ENCODE data around the gene NCOA3.
A peak's percentile ranks its signal among the peaks of the same experiment; 100 is the strongest.

NCOA3 gene

DNA sequence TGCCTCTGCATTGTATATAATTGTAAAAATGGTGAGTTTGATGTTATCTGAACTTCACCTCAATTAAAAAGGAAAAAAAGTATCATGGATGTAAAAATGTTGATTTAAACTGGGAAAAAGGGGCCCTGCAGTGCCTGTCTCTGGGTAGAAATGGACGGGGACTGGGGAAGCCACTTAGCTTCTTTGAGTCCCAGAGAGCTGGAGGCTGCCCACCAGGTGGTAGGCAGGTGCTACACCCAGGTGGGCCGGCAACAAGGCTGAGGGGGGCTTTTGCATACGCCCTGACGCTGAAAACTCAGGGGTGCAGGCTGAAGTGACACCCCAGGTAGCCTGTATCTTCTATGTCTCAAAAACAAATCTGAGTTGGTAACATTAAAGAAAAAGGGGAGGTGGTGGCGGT is 165.4 kb downstream of the NCOA3 start:
- DNase-seq (ENCODE audit: low read depth), result no peak

DNA sequence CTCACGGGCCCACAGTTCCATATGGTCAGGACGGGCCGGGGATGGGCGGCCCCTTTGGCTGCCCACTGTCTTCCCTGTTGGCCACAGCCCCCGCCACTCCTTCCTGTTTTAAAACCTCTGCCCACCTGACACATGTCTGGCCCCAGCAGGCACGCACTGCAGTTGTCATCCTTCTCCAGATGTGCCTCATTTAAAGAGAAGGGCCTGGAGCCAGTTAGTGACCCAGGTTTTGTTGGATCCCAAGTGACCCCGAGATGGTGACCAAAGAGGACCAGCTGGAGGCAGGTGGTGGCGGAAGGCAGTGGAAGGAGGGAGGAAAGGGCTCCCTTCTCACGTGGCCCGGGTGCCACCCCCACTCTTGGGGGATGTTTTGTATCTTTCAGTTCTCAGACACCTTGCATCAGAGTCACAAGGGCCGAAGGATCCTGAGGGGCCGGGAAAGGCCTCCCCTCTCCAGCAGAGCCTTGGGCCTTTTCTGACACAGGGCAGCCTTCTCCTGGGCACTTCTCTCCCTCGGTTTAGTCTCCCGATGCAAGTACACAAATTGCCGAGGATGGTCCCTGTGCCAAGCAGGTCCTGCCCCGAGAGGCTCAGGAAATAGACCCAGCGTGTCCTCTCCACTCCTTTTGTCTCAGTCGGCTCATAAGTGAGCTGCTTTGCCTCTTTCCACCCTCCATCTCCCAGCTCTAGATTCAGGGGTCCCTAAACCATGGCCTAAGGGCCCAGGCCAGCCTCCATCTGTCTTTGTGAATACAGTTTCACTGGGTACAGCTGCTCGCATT is 166.0 kb downstream of the NCOA3 start:
- DNase-seq (ENCODE audit: low read depth), result no peak

DNA sequence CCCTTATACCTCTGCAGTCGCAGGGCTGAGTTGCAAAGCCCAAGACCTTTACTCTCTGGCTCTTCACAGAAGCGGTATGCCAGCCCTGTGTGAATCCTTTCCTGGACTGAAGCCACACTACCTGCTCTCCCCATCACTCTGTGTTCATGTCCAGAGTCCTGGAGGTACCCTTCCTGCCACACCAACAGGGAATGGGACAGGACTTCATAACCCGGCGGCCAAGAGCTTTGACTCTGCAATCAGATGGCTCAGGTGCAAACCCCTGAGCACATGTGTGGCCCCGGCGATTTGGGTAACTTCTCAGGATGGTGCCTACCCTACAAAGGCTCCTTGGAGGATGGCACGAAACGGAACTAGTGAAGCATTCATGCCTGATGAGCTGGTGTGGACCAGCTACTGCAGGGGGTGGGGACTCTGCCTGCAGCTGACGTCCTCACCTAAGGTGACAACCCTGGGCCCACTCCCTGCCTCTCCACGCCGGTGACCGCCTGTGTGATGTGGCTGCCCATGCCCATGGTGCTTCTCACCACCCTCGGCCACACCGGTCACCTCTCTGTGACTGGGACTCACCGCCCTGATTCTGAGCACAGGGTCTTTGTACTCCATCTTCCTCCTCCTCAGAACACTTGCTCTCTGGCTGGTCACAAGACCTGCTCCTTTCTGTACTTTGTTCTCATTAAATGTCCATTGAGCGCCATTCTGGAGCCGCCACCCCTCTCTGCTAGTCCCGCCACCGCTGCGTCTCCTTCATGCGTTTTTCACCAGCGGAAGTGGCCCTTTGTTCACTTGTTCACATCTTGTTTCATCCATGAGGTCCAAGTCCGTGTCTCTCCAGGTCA is 166.8 kb downstream of the NCOA3 start:
- DNase-seq (ENCODE audit: low read depth), result no peak

DNA sequence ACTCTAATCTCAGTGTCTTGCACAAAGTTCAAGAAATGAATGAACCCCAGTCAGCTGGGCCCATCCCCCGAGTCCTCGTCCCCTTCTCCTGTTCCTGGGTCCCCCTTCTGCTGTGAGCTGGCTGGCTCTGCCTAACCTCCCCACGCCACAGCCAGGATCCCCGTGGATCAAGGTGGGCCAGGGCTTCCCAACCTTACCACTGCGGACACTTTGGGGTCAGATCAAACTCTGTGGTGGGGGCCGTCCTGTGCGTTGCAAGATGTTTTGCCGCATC is 167.4 kb downstream of the NCOA3 start:
- DNase-seq (ENCODE audit: low read depth), result no peak

DNA sequence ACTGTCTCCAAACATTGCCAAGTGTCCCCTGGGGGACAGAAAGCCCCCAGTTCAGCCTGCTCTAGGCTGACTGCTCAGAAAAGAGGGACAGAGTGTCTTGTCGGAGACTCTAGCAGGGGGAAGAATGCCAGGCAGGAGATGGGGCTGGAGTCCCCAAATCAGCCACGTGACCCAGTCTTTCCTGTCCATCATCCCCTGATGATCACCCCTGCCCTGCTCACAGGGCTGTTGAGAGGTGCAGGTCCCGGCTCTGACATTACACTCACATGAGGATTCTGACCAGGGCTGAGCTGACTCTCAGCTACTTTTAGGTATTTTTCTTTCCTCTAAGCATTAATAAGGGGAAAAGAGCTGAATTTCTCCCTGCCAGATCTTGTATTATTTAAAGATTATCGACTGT is 167.8 kb downstream of the NCOA3 start:
- DNase-seq (ENCODE audit: low read depth), result no peak

DNA sequence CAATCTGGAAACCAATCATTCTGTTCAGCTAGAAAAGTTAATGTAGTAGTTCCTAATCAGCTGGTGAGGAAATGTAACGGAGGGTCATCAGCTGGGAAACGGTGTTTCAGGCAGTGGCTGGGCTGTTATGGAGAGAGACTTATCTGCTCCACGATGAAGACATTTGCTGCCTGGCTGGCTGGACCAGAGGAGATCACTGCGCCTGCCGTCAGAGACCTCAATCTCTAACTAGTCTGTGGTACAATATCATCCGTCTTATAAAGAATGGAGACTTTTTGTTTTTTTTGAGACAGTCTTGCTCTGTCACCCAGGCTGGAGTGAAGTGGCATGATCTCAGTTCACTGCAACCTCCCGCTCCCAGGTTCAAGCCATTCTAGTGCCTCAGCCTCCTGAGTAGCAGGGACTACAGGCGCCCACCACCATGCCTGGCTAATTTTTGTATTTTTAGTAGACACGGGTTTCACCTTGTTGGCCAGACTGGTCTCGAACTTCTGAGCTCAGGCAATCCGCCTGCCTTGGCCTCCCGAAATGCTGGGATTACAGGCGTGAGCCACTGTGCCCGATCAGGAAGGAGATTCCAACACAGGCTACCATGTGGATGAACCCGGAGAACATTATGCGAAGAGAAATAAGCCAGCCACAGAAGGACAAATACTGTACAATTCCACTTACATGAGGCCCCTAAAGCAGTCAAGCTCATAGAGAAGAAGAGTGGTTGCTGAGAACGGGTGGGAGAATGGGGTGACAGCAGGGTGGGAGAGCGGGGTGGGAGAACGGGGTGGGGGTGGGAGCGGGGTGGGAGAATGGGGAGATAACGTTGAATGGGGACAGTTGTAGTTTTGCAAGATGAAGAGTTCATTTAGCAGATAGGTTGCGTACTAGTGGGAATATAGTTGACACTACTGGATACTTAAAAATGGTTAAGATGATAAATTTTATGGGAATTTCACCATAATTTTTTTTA is 168.5 kb downstream of the NCOA3 start:
- no peak for DNase-seq (ENCODE audit: low read depth)

DNA sequence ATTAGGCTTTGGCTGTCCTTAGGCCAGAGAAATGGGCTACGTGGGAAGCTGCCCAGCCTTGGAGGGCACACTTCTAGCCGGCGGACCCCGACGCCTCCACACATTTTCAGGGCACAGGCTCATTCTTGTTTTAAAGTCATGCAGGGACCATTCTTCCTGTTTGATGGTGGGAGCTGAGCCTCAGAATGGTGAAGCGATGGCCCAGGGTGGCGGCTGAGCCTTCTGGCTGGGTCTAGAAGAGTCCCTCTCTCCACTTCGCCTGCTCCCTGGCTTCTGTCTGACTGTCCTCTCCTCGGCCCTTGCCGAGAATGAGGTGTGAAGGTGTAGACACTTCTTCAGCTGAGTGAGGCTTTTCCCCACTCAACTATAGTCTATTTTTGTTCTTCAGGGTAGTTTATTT is 169.2 kb downstream of the NCOA3 start:
- no peak for DNase-seq (ENCODE audit: low read depth)

DNA sequence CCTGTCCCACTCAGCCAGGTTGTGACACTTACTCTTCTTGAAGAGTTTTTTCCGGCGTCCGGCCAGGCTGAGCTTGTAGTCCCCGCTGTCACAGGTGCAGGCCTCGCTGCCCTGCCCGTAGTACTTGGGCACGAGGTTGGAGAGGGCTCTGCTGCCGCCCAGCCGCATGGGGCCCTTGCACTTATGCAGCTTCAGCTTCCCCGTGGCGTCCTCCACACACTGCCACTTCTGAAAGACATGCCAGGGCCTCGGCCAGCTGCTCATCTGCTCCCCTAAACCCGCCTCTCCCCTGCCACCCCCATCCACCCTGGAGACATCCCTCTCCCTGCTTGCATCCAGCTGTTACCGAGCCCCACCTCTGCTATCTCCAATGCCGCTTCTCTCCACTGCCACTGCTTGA is 170.5 kb downstream of the NCOA3 start:
- DNase-seq (ENCODE audit: low read depth), result no peak

DNA sequence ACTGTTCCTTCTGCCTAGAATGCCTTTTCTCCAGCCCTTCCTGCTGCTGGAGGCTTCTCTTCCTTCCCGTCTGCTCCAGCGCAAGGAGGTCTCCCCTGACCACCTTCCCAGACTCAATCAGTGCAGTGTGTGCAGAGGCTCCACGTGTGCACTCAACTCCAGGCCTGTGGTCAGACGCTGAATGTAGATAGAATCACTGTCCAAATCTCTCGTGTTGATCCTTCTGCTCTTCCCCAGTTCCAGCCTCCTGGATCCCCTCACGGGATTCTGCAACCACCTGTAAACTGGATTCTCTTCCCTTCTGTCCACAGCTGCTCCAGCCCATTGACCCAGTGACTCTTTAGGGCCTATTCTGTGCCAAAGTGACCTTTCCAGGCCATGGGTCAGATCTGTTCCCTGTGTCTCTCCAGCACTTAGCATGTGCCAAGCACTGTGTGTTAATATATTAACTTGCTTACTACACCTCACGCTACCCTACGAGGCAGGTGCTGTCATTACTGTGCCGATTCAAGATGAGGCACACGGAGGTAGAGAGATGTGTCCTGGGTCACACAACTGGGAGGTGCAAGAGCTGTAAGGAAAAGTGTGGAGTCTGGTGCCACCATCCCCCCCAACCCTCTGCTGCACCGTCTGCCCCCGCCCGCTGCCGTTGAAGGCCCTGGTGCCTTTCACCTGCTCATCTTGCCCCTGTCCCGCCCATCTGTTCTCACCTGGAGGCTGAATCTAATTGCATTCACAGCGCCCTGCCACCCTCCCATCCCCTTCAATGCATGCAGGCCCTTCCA is 171.4 kb downstream of the NCOA3 start:
- DNase-seq (ENCODE audit: low read depth), result no peak

DNA sequence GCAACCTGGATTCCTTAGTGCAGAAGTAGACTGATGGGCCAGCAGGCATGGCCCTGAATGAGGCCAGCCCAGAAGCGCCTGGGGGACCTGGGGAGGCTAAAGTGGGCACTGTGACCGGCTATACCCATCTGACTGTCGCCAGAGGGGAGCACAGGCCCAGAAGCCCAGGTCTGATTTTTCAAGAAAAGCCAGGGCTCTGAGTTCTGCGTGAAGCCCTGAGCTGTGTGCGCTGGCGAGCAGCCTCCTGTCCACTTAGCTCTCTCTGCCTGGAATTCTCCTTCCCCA is 171.9 kb downstream of the NCOA3 start:
- DNase-seq (ENCODE audit: low read depth), result no peak

DNA sequence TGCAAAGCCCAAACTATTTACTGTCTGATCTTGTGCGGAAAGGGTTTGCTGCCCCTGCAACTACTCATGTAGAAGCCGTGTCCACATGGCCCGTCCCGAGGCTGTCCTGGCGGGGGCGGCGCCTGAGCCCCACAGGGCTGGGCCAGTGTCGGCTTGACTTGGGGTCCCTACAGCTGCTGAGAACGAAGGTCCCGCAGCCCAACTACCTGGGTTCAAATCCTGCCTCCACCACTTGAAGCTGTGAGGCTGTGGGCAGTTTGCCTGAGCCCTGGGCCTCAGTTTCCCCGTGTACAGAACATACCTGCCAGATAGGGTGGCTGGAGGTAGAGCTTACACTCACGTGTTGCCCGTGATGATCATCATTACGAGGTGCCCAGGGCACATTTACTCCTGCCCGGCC is 172.5 kb downstream of the NCOA3 start:
- no peak for DNase-seq (ENCODE audit: low read depth)

DNA sequence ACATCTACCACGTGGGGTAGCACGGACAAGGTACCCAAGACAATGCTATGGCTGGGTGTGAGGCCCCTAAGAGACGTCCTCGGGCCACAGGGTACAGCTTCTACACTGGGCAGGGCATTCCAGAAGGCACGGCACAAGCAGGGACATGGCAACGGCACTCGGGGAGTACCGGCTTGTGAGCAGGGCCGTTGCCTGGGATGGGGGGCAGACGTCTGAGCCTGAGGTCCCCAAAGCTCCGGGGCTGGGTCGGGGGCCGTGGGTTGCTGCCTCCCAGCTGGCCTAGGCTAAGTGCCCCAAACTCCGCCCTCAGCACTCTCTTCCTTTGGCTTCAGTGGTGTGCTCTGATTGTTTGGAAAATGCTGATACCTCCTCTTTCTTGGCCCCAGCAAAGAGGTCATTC is 173.0 kb downstream of the NCOA3 start:
- no peak for DNase-seq (ENCODE audit: low read depth)

DNA sequence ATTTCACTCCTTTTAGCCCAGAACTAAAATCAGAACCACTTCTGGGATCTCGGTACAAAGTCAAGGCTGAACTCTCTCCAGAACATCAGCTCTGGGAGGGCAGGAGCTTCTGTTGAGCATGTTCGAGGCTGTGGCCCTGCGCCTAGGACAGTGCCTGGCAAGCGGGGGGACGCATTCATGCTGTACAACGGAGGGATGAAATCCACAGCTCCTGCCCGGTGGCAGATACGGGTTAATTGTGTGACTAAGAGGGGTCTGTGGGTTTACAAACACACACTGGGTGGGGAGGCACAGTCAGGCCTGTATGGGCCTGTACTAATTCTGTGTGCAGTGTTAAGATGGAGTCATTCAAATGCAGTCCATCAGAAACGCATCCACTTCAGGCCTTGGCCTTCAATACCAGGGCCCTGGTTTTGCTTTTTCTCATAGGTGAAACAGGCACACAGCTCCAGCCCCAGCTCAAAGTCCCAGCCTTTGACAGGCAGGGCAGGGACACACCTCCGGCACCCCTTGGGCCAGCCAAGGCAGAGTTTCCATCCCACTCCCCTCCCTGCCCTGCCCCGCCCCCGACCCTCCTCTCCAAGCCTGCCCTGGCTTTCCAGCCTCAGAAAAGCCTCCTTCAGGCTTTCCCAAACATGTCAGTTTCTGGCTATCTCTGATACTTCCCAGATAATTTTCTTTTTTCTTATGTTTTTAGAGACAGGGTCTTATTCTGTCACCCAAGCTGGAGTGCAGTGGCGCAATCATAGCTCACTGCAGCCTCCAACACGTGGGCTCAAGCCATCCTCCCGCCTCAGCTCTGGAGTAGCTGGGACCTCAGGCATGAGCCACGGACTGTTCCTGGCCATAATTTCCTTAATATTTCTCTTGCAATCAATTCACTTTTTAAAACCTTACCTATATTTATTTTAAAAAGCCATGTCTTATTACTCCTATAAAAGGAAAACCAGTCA is 173.8 kb downstream of the NCOA3 start:
- DNase-seq (ENCODE audit: low read depth), result no peak

DNA sequence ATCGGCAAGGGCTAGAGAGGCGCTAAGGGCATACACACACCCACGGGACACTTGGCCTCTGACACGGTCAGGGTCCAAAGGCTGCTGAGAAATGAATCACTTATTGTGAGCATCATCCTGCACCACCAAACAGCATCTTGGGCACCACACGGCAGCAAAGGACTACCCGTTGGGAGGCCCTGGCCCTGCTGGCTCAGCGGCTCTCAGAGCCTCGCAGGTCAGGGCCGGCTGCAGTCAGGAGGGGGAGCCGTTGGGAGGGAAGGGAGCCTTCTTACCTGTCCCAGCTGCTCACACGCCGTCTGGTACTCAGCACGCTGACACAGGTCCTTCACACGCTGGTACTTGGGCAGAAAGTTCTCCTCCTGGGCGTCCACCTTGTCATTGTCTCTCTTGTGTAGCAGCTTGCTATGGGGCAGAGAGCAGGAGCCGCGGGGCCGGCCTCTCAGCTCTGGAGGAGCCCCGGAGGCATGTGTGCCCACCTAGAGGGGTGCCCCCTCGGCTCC is 174.6 kb downstream of the NCOA3 start:
- DNase-seq (ENCODE audit: low read depth), result no peak

DNA sequence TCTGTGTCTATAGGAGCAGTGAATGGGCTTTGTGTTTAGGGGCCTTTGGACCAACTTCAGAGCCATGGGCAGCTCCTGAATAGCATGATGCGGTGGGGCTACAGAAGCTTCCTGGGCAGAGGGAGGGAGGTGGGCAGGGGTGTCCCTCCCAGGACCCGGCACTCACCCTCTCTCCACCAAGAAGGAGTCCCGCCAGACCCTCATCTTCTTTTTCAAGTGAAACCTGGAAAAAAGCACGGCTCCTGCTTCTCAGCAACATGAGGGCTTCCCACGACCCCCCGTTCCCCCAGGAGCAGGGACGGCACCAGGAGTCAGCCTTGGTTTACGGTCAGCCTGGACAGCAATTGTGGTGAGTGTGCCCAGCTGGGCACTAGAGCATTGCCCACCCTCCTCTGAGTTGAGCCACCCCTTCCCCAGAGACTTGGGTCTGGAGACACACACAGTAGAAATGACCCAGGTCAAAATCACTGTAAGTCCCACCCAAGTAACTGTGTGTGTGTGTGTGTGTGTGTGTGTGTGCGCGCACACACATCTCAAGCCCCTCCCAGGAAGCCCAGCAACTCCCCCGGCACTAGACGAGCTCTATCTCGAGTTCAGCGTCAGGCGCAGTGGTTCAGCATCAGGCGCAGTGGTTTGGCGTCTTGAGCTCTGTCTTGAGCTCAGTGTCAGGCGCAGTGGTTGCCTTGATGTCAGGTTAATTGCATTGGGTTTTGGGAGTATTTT is 175.4 kb downstream of the NCOA3 start:
- no peak for DNase-seq (ENCODE audit: low read depth)

DNA sequence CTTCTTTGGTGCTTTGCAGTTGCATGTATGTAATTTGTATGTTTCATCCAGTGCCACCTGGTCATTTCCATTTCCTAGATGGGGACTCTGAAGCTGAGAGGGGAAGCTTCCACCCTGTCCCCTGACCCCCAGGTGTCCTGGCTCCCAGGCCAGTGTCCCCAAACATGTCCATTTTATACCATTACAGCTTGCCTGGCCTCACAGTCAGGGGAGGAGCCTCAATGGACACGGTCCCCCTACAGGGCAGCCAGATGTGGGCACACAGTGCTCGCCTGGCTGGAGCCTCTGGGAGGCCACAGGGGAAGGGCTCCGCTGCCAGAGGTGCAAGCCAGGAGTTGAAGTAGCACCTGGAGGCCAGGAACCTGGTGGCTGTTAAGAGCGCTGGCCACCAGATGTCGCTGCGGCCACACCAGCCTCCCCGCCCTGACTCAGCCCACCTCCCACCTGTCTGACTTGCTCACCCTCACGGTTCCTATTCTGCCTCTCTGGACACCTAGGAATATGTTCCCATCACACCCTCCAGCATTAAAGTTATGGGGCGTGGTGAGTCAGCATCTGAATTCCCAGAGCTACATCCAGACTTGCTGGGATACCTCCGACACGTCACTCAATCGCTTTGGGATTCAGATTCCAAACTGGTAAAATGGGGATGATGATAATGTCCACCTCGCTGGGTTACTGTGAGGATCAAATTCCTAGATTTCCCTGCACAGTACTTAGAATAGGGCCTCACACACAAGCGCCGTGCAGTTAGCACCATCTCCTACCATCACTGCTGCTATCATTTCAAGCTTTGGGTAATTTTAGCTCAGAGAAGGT is 176.2 kb downstream of the NCOA3 start:
- DNase-seq (ENCODE audit: low read depth), result peak; percentile 53

DNA sequence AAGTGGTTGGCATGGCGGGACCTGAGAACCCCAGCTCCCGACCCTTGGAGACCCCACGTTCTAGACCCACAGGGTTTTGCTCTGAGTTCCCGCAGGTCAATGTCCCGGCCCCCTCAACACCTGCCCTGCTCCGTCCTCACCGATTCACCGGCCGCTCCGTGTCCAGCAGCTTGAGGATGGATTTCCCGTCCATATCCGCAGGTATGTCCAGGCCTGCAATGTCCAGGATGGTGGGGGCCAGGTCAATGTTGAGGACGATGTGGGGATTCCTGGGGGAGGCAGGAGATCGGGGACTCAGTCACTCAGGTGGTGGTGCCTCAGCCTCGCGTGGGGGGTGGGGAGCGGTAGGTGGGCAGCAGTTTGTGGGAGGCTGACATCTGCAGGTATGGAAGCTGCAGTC is 176.8 kb downstream of the NCOA3 start:
- DNase-seq (ENCODE audit: low read depth), result no peak

DNA sequence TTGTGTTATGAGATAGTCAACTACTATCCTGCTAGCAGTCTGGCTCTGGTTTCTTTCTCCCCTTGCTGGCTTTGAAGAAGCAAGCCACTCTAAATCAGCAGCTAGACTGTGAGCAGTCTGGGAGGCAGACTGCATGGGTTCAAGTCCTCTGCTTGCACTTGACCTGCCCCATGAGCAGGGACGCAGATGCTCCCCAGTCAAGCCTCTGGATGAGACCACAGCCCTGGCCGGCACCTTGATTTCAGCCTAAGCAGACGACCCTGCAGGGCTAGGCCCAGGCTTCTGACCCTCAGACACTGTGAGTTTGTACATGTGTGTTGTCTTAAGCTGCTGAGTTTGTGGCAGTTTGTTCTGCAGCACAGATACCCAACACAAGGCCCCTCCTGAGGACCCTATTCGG is 177.8 kb downstream of the NCOA3 start:
- DNase-seq (ENCODE audit: low read depth), result no peak
